H1 (cell line): ENCODE data around the gene NPR2. TPM values are rescaled to one million over a fixed set of nuclear protein-coding genes. Genes with fewer than 3 reads are reported as not detected.

Experiments
- ATF3 ChIP-seq: IDR thresholded peaks from 2 replicates; pipeline ENCODE4 v1.6.1; 2011; ENCODE audit warnings: low read depth, mild to moderate bottlenecking, low read length; ENCODE audit not compliant: insufficient read depth
- BACH1 ChIP-seq: IDR thresholded peaks from 2 replicates; pipeline ENCODE4 v1.6.1; 2012; ENCODE audit warnings: low read length, improper control_type of control experiment
- CBX8 ChIP-seq: fragments of 300-800, 300-1000 bp; sonication (generic); IDR thresholded peaks from 2 replicates; pipeline ENCODE4 v1.7.1; 2016; ENCODE audit warnings: low read depth, low read length, borderline replicate concordance
- CHD7 ChIP-seq: fragments of 300-600 bp; sonication (generic); IDR thresholded peaks from 2 replicates; pipeline ENCODE4 v1.7.1; 2012; ENCODE audit warnings: low read length, moderate library complexity, mild to moderate bottlenecking, inconsistent platforms; ENCODE audit not compliant: insufficient replicate concordance
- CTBP2 ChIP-seq: IDR thresholded peaks from 2 replicates; pipeline ENCODE4 v1.7.0; 2011; ENCODE audit warnings: borderline replicate concordance, mild to moderate bottlenecking, moderate library complexity, mixed read lengths, low read length; ENCODE audit not compliant: insufficient read depth, insufficient read length
- MAX ChIP-seq: IDR thresholded peaks from 2 replicates; pipeline ENCODE4 v1.6.1; 2012; ENCODE audit warnings: inconsistent platforms
- POU5F1 ChIP-seq: IDR thresholded peaks from 2 replicates; pipeline ENCODE4 v1.6.1; 2011; ENCODE audit warnings: low read depth, mild to moderate bottlenecking, low read length, moderate library complexity
- SAP30 ChIP-seq: fragments of 300-600 bp; sonication (generic); IDR thresholded peaks from 2 replicates; pipeline ENCODE4 v1.7.1; 2012; ENCODE audit warnings: low read length, moderate library complexity, mild to moderate bottlenecking, inconsistent platforms; ENCODE audit not compliant: insufficient read depth, insufficient replicate concordance
- SIRT6 ChIP-seq: IDR thresholded peaks from one replicate; pipeline ENCODE4 v1.7.1; 2012; ENCODE audit warnings: low read length, inconsistent platforms
- SUZ12 ChIP-seq: fragments of 200-600 bp; sonication (generic); IDR thresholded peaks from 2 replicates; pipeline ENCODE4 v1.6.1; 2012; ENCODE audit warnings: mild to moderate bottlenecking, inconsistent platforms, low read length, moderate library complexity, mixed read lengths
- polyA plus RNA-seq, 7 experiments: library from polyadenylated mRNA; depleted of rRNA in 3 of 7; stranded (reverse) in 5 of 7; unstranded in 2 of 7; fragments of >200 nt in 5 of 7; fragments of 200-250 nt in 2 of 7; gene quantifications; 1 replicate in 5 of 7; 2 replicates in 1 of 7; 4 replicates in 1 of 7; pipeline versions ENCODE4 v1.2.1 to v1.2.3, GENCODE V29; 2011 to 2013; ENCODE audit warnings: missing spikeins in 2 of 7, mixed read lengths in 2 of 7
- total RNA-seq: library from RNA; stranded (reverse); fragmentation: NEBNext Ultra II Directional; extraction: Animal tissue kit (Norgen Biotek cat#: 25700); gene quantifications from 2 replicates; pipeline ENCODE4 v1.2.1, GENCODE V29; 2021

NPR2 gene
- total and polyA plus RNA-seq, 2 of the 8 experiments (the other 6 are each of a cell fraction or from before 2014, with no cell fraction given), result 11.0 to 17.0 TPM

GRCh38 chr9:35771943-35772342 is 19.4 kb upstream of the NPR2 start (continued):
- no peak for TF ChIP-seq CHD7
- no peak for TF ChIP-seq CBX8
- TF ChIP-seq BACH1, result no peak
- TF ChIP-seq SIRT6, result no peak
- no peak for TF ChIP-seq CTBP2
- TF ChIP-seq SAP30, result no peak
- TF ChIP-seq ATF3, result no peak
- no peak for TF ChIP-seq MAX
- TF ChIP-seq SUZ12, result no peak
- no peak for TF ChIP-seq POU5F1
